Measurements from ENCODE around the gene ZMYM5.
A peak's percentile ranks its signal among the peaks of the same experiment; 100 is the strongest.
"Not testable (repeated sequence)": the region's sequence is repeated elsewhere in the genome, so short reads cannot be mapped to it uniquely, and the experiment has no call there.

The ZMYM5 gene

GRCh38 chr13:19818223-19818842 is 45.1 kb downstream of the ZMYM5 start:
- no peak for DNase-seq

DNA sequence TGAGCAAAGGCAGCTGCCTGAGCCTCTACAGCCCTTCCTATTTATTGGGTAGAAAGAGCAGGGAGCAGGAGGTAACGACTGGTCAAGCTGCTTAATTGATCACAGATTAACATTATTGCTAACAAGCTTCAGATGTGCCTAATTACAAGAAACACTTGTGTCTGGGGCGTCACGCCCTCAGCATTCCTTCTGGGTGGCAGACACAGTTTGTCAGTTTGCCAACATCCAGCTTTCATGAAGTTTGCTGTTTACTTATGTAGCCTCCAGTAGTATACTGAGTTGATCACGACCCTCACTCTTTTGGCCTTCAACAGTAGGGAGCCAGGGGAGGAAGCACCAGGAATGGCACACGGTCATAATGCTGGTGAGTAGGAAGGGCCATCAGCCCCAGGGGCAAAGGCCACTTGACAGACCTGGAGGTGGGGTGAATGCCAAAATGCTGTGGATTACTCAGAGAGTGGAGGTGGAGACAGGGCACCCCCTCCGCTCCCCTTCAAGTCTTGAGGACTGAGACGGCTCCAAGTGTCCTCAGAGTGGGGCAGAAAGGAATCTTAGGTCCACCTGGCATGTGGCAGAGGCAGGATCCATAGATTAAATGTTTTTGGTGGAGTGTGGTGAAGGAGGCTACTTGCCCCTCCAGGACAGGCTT is 45.8 kb downstream of the ZMYM5 start:
- no peak for DNase-seq

DNA sequence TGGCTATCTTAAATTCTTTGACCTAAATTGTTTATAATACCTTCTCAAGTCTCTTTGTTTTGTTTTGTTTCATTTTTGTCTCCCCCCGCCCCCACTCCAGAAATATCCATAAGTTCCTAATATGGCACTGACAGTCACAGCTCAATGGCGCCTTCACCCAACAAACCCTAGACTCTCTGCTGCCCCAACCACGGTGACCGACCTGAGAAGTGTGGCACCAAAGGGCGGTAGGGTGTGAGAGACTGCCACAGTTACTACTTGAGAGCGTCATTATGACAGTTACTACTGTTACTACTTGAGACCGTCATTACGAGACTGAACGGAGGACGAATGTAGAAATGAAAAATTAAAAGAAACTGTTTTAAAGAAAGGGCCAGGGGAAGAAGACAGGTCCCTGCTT is 46.3 kb downstream of the ZMYM5 start:
- DNase-seq: no peak

- DNase-seq: not testable (repeated sequence)
These were observed 47.6 kb downstream of the ZMYM5 start for GRCh38 chr13:19815842-19816241.

- no peak for DNase-seq
These were observed 52.2 kb downstream of the ZMYM5 start for GRCh38 chr13:19810996-19811881.

- DNase-seq: no peak
These were observed 53.3 kb downstream of the ZMYM5 start for GRCh38 chr13:19810151-19810550.

GRCh38 chr13:19805765-19806164 is 57.7 kb downstream of the ZMYM5 start:
- no peak for DNase-seq

- no peak for DNase-seq
These were observed 67.5 kb downstream of the ZMYM5 start for GRCh38 chr13:19795956-19796355.

DNA sequence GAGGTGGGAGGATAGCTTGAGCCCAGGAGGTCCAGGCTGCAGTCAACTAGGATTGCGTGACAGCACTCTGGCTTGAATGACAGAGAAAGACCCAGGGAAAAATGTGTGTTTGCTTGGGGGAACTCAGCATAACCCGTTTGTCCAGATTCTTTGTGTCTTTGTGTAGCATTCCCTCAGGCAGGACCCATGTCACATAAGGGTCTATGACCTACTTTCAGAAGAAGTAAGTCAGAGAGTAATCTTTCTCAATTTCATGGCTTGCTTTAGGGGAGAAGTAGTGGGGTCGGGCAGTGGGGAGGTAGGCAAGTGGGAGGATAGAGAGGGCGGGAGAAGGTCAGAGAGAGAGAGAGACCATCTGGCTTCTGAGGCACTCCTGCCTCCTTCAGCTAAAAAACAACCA is 68.8 kb downstream of the ZMYM5 start:
- no peak for DNase-seq

- no peak for DNase-seq
These were observed 71.4 kb downstream of the ZMYM5 start for GRCh38 chr13:19791953-19792537.

GRCh38 chr13:19782727-19783682 is 80.4 kb downstream of the ZMYM5 start, which contains the start of gene PSPC1:
Gene PSPC1, minus strand, starts transcription at chr13:19782945. Its CDS starts 188 bp downstream, at chr13:19782757.
- DNase-seq: peak; percentile 85 to 89

DNA sequence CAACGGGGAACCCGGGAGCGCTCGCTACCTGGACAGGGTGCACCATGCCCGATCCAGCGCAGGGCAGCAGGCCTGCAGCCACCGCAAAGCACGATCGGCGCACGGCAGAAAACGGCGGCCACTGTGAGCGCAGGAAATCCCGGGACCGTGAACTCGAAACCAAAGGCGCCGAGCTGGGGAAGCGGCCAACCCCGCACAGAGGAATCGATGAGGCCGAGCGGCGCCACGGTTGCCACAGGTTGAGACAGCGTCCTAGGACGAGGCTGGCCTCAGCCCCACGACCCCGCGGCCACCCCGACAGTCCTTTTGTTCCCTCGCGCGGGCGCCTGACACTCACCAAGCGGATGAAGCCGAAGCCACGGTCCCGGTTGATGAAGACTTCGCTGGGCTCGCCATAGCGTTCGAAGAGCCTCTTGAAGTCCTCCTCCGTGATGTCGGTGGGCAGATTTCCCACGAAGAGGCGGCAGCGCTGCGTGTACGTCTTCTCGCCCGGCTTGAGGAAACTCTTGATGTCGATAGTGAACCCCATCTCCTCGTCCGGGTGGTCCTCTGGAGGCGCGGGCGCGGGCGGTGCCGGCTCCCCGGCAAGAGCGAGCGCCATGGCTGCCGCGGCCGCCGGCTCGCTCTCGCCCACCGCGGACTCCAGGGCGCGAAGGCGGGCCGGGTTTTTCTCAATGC is 81.3 kb downstream of the ZMYM5 start:
- peak in 1 of 2 experiments; percentile 11 for DNase-seq

DNA sequence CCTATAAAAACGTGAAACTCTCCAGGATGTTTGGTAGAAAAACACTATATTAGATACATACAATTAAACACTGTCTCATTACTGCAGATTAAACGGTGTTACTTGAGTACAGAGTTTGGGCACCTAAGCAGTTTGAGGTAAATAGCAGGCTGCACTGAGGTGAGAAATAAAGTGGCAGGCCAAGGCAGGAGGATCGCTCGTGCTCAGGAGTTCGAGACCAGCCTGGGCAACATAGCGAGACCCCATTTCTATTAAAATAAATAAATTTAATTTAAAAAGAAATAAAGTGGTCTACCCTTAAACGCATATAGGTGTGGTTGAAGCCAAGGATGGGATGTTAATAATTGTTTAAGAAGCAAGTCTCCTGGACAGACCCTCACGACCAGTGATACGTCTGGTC is 81.9 kb downstream of the ZMYM5 start:
- DNase-seq: no peak

DNA sequence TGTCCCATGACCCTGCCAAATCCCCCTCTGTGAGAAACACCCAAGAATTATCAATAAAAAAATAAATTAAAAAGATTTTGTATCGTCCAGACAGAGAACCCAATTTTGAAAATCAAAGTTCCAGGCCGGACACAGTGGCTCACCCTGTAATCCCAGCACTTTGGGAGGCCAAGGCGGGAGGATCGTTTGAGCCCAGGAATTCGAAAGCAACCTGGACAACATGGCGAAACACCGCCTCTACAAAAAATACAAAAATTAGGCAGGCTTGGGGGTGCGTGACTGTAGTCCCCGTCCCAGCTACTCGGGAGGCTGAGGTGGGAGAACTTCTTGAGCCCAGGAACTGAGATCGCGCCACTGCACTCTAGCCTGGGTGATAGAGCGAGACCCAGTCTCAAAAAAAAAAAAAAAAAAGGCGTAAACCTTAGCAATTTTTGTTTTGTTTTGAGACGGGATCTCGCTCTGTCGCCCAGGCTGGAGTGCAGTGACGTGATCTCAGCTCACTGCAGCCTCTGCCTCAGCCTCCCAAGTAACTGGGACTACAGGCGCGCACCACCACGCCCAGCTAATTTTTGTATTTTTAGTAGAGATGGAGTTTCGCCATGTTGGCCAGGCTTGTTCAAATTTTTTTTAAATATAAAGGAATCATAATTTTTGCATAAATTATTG is 82.6 kb downstream of the ZMYM5 start:
- DNase-seq: not testable (repeated sequence)

Data from SHP77 (cell line).